Measurements from ENCODE around the gene GALNT2. TPM values are rescaled to one million over a fixed set of nuclear protein-coding genes. Genes with fewer than 3 reads are reported as not detected.

Gene GALNT2
- total and polyA plus RNA-seq, 4 donors = 47.5 to 182 (median 114) TPM

GRCh38 chr1:230150615-230151014 is 83.6 kb downstream of the GALNT2 start (continued):
- no peak for TF ChIP-seq MAX (IDR thresholded peaks at IDR 0.05)
- no peak for TF ChIP-seq NR2F2 (IDR thresholded peaks at IDR 0.05)
- no peak for TF ChIP-seq TAF1 (conservative IDR thresholded peaks at IDR 0.05)

- no peaks in the 10 kb centered on the region for H3K27me3 ChIP-seq (ENCODE audit: control insufficient read depth in 4 of 4, insufficient read depth in 4 of 4, low read length in 3 of 4)
- H3K9me3 ChIP-seq (ENCODE audit: control insufficient read depth in 4 of 4, low read length in 3 of 4) = no peaks in the 10 kb centered on the region
- 96% methylated on average over 7 of the region's 7 CpGs for whole genome bisulfite sequencing
- no peak overlapping the region for H3K27ac ChIP-seq (ENCODE audit: low read depth in 1 of 2, low read length in 2 of 2)
- H3K9ac ChIP-seq (ENCODE audit: low read depth in 1 of 2, low read length in 2 of 2) = no peak overlapping the region
- DNase-seq (ENCODE audit: low spot score) = no peak
- H3K36me3 ChIP-seq (ENCODE audit: control insufficient read depth in 4 of 4, insufficient read depth in 3 of 4, low read depth in 1 of 4, low read length in 3 of 4) = peaks cover 0 to 6% (median 0%) of the 10 kb centered on the region in 4 donors
- no peak for TF ChIP-seq FOXA2 (IDR thresholded peaks at IDR 0.05)
- peaks cover 18 to 54% (median 32%) of the 10 kb centered on the region in 4 donors for H3K4me1 ChIP-seq (ENCODE audit: control insufficient read depth in 4 of 4, insufficient read depth in 4 of 4, low read length in 3 of 4)
- no peak overlapping the region for H3K4me3 ChIP-seq (ENCODE audit: low read depth in 1 of 3, low read length in 3 of 3)
Measured at GRCh38 chr1:230151924-230152468, 85.0 kb downstream of the GALNT2 start.

- Histone ChIP-seq H3K9ac (ENCODE audit: low read depth in 1 of 2, low read length in 2 of 2) (no peak overlapping the region), H3K36me3 (ENCODE audit: control insufficient read depth in 4 of 4, insufficient read depth in 3 of 4, low read depth in 1 of 4, low read length in 3 of 4) (peaks cover 0 to 6% (median 0%) of the 10 kb centered on the region in 4 donors), H3K4me3 (ENCODE audit: low read depth in 1 of 3, low read length in 3 of 3) (no peak overlapping the region), H3K4me1 (ENCODE audit: control insufficient read depth in 4 of 4, insufficient read depth in 4 of 4, low read length in 3 of 4) (peaks cover 12 to 55% (median 36%) of the 10 kb centered on the region in 4 donors), H3K27ac (ENCODE audit: low read depth in 1 of 2, low read length in 2 of 2) (no peak overlapping the region), H3K27me3 (ENCODE audit: control insufficient read depth in 4 of 4, insufficient read depth in 4 of 4, low read length in 3 of 4) (no peaks in the 10 kb centered on the region), H3K9me3 (ENCODE audit: control insufficient read depth in 4 of 4, low read length in 3 of 4) (no peaks in the 10 kb centered on the region)
- 81% methylated on average over 6 of the region's 6 CpGs for WGBS
- TF ChIP-seq FOXA1 (IDR thresholded peaks at IDR 0.05) = no peak
- no peak for DNase-seq (ENCODE audit: low spot score)
Measured at GRCh38 chr1:230152999-230153398, 86.0 kb downstream of the GALNT2 start.

GRCh38 chr1:230153641-230154296 is 86.7 kb downstream of the GALNT2 start:
- WGBS = 57% methylated on average over 11 of the region's 11 CpGs
- no peak for DNase-seq (ENCODE audit: low spot score)
- H3K36me3 ChIP-seq (ENCODE audit: control insufficient read depth in 4 of 4, insufficient read depth in 3 of 4, low read depth in 1 of 4, low read length in 3 of 4) = peaks cover 0 to 6% (median 0%) of the 10 kb centered on the region in 4 donors
- H3K27ac ChIP-seq (ENCODE audit: low read depth in 1 of 2, low read length in 2 of 2) = peak overlapping the region; percentile 44 to 69
- H3K4me3 ChIP-seq (ENCODE audit: low read depth in 1 of 3, low read length in 3 of 3) = no peak overlapping the region
- peaks cover 13 to 59% (median 43%) of the 10 kb centered on the region in 4 donors for H3K4me1 ChIP-seq (ENCODE audit: control insufficient read depth in 4 of 4, insufficient read depth in 4 of 4, low read length in 3 of 4)
- no peak overlapping the region for H3K9ac ChIP-seq (ENCODE audit: low read depth in 1 of 2, low read length in 2 of 2)
- TF ChIP-seq YY1 (IDR thresholded peaks at IDR 0.05) (peak; percentile 28), MAX (IDR thresholded peaks at IDR 0.05) (peak; percentile 51), HNF4A (conservative IDR thresholded peaks at IDR 0.05) (peak; percentile 73), JUND (IDR thresholded peaks at IDR 0.05) (peak in 1 of 2 donors; percentile 65), FOXA2 (IDR thresholded peaks at IDR 0.05) (peak; percentile 35), ZBTB33 (IDR thresholded peaks at IDR 0.05) (peak; percentile 51), RAD21 (IDR thresholded peaks at IDR 0.05) (peak in 1 of 2 donors; percentile 51), FOXA1 (IDR thresholded peaks at IDR 0.05) (no peak), ATF3 (IDR thresholded peaks at IDR 0.05) (no peak), REST (IDR thresholded peaks at IDR 0.05) (no peak), SP1 (IDR thresholded peaks at IDR 0.05) (peak; percentile 22), CTCF (IDR thresholded peaks at IDR 0.05; ENCODE audit: low read depth, low read length, missing input control) (no peak), GABPA (IDR thresholded peaks at IDR 0.05 in 1 of 2, conservative IDR thresholded peaks at IDR 0.05 in 1 of 2) (no peak), RXRA (IDR thresholded peaks at IDR 0.05) (peak; percentile 52 to 82)
- no peaks in the 10 kb centered on the region for H3K27me3 ChIP-seq (ENCODE audit: control insufficient read depth in 4 of 4, insufficient read depth in 4 of 4, low read length in 3 of 4)
- H3K9me3 ChIP-seq (ENCODE audit: control insufficient read depth in 4 of 4, low read length in 3 of 4) = no peaks in the 10 kb centered on the region
